Erythroblast (primary cell): ENCODE measurements around the gene YAF2.
"Not testable (repeated sequence)": the region's sequence is repeated elsewhere in the genome, so short reads cannot be mapped to it uniquely, and the experiment has no call there.

Experiments used
- DNase-seq, 2 experiments: peaks; one replicate each; lab custom pipeline; 2025; lab: John Stamatoyannopoulos, UW
- GATA1 ChIP-seq: IDR thresholded peaks from 2 replicates; pipeline ENCODE4 v1.6.1; 2011; ENCODE audit warnings: low read depth, mild to moderate bottlenecking, control low read depth, low read length, moderate library complexity
- POLR2A ChIP-seq: IDR thresholded peaks from 2 replicates; pipeline ENCODE4 v1.6.1; 2011; ENCODE audit warnings: mild to moderate bottlenecking, low read length

YAF2 gene

DNA sequence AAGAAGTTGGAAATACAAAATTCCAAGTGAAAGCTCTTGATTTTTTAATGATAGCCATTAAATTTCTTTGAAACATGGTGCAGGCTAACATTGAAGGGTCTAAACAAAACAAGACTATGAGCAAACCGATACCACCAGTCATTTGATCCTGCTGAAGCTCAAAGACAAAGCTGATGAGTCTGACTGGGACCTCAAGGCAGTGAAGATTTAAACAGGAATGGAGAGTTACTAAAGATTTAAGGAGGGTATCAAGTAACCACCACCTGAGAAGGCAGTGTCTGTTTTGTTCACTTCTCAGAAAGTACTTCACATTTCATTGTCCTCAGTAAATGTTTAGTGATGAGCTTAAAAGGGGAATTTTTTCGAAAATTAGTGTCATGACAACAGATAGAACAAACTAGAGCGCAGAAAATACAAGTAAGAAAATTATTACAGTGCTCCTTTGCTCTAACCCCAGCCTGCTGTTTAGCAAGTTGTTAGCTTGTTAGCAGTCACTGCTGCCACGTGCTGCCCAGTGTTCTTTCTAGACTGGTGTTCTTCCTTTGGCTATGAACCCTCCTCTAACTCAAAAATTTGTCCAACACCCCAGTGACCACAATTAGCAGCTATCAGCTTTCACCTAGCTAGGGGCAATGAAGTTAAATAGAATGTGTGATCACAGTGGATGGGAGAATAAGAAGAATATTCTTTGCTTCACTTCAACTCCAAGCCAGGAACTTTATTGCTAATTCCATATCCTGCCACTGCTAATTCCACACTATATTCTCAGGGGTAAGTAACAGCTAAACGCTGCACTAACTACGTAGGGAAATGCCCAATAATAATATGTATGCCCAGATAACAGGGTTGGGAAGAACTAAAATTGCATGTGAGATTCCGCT is 41.1 kb downstream of the YAF2 start:
- DNase-seq: no peak
- no peak for TF ChIP-seq POLR2A

- DNase-seq: no peak
- TF ChIP-seq POLR2A: no peak
- TF ChIP-seq GATA1: no peak
Observed at GRCh38 chr12:42192686-42193085, 45.4 kb downstream of the YAF2 start.

- DNase-seq: no peak
- TF ChIP-seq POLR2A (no peak), GATA1 (no peak)
Observed at GRCh38 chr12:42192258-42192657, 45.8 kb downstream of the YAF2 start.

DNA sequence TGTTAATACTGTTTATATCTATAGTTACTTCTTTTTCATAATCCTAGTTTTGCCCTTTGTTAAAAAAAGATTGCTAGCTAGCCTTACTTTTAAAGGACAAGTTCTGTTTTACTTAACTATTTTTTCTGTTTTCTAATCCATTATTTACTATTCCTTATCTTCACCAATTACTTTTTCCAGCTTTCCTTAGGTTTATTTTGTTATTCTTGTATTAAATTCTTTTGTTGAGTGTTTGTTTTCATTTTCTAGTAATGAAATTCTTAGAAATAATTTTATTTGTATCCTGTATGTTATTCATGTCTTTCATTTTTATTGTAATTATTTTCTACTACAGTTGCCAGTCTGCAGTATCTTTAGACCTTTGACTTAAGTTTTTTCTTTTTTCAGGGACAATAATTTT is 47.7 kb downstream of the YAF2 start:
- no peak for DNase-seq
- no peak for TF ChIP-seq GATA1
- no peak for TF ChIP-seq POLR2A

GRCh38 chr12:42188275-42188674 is 49.8 kb downstream of the YAF2 start:
- not testable (repeated sequence) for DNase-seq

DNA sequence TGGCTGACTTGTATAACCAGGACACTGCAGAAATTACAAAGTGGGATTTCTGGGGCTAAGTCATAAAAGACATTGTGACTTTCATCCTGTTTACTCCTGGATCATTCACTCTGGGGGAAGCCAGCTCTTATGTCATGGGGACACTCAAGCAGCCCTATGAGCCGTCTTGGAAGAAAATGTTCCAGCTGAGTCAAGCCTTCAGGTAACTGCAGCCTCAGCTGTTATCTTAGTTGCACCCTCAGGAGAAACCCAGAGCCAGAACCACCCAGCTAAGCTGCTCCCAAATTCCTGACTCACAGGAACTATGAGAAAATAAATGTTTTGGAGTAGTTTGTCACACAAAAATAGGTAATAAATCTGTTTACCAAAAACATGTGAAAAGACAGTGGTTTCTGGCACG is 50.2 kb downstream of the YAF2 start:
- DNase-seq: no peak
- TF ChIP-seq POLR2A (no peak), GATA1 (no peak)

GRCh38 chr12:42186793-42187192 is 51.3 kb downstream of the YAF2 start:
- no peak for DNase-seq
- TF ChIP-seq GATA1 (no peak), POLR2A (no peak)

DNA sequence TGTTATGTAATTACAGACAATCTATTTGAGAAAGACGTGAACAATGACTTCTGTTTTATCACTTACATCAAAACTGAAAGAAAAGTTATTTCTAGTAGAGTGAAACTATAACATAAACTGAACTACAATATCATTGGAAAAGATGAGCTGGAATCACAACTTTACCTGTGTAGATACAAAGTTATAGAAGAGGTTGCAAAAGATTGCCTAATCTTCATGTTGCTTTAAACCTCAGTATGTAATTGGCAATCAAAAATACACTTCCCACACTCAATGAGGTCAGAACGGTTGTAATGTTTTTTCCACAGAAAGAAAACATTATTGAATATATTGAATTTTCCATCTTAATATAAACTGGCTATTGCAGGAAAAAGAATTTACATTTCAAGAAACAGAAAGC is 55.7 kb downstream of the YAF2 start:
- no peak for DNase-seq
- TF ChIP-seq GATA1: no peak
- no peak for TF ChIP-seq POLR2A

DNA sequence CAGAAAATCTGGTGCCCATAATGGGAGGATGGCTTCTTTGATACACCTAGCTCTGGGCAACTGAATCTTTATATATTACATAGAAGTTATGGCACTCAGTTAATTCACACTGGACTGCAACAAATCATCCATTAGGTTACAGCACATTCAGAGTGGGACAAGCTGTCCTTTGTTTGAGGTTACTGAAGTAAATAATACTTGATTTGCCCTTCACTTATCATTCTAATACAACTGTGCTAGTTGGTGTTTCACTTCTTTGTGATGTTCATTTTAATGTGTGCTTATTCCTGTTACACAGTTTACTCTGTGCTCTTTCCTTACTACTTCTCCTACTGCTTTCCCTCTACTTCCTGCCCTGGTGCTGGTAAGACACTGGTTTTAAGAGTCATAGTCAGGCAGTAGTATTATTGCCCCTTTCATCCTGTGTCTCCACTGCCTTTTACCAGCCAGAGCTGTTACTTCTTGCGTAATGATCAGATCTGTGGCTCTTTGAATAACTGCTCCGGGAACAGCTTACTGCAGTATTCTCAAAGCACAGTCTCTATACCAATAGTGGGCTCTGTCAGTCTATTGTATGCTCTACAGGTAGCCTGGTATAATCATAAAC is 57.0 kb downstream of the YAF2 start:
- no peak for DNase-seq
- no peak for TF ChIP-seq POLR2A
- no peak for TF ChIP-seq GATA1

DNA sequence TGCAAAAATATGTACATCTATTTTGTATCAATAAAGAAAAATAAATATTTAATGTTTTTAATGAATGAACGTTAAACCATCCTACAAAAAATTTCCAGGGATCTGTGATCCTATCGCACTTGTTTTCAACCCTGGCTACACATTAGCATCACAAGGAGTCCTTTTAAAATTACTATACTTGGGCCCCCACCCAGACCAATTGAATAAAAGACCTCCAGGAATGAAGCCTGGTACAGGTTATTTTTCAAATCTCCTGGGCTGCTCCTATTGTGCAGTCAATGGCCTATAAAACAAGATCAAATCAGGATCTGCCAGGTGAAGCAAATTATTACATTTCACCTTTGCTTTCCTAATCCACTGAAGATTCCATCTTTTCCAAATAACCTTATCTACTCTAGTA is 59.9 kb downstream of the YAF2 start:
- TF ChIP-seq POLR2A (no peak), GATA1 (no peak)

GRCh38 chr12:42174978-42175377 is 63.1 kb downstream of the YAF2 start:
- peak in 1 of 2 experiments; percentile 4 for DNase-seq
- no peak for TF ChIP-seq POLR2A

More for the DNA sequence above, 59.9 kb downstream of the YAF2 start:
- DNase-seq: no peak

- TF ChIP-seq POLR2A: no peak
- no peak for TF ChIP-seq GATA1
- no peak for DNase-seq
Observed at GRCh38 chr12:42173961-42174521, 64.0 kb downstream of the YAF2 start.

GRCh38 chr12:42172441-42173210 is 65.4 kb downstream of the YAF2 start:
- no peak for DNase-seq
- TF ChIP-seq GATA1 (no peak), POLR2A (no peak)

- TF ChIP-seq POLR2A: no peak
- no peak for TF ChIP-seq GATA1
Observed at GRCh38 chr12:42167711-42168110, 70.3 kb downstream of the YAF2 start.

DNA sequence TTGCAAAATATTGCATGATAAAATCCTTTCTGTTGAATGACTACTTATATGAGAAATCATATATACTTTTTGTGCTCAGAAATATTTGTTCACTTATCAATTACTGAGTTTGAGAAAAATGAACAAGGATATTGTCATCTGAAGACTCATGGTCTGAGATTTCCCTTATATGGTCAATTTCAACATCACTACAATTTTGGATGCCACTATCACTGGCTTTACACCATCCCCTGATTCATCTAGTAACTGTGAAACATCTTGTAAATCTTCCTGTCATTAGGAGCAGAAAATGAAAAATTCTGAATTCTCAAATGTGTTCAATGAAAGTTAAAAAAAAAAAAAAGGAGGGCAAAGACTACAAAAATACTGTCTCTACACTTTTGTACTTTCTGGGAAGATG is 71.5 kb downstream of the YAF2 start:
- no peak for TF ChIP-seq POLR2A
- TF ChIP-seq GATA1: no peak
- DNase-seq: no peak

More at GRCh38 chr12:42167711-42168110, 70.3 kb downstream of the YAF2 start:
- no peak for DNase-seq
